Measurements from ENCODE around the gene BLNK.

BLNK gene

DNA sequence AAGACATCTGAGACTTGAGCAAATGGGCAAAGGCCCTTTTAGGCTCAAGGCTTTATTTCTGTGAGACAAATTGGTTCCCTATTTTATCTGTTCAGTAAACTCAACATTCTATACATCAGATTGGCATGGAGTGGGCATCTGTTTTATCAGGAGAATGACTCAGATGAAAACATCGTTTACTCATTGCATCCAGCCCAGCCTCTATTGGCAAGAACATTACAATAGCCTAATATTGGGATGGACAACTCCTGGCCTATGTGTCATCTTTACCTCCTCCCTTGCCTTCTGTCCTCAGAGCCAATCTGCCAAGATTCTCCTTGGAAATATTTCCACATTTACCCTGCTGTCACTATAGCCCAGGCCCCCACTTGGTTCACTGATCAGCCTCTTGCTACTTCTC, 5.5 kb upstream of the BLNK start:
- H3K27ac ChIP-seq: no peak overlapping the region
- TF ChIP-seq ZFX (IDR thresholded peaks at IDR 0.05; ENCODE audit: borderline replicate concordance): no peak
- TF ChIP-seq, protein P1, sequence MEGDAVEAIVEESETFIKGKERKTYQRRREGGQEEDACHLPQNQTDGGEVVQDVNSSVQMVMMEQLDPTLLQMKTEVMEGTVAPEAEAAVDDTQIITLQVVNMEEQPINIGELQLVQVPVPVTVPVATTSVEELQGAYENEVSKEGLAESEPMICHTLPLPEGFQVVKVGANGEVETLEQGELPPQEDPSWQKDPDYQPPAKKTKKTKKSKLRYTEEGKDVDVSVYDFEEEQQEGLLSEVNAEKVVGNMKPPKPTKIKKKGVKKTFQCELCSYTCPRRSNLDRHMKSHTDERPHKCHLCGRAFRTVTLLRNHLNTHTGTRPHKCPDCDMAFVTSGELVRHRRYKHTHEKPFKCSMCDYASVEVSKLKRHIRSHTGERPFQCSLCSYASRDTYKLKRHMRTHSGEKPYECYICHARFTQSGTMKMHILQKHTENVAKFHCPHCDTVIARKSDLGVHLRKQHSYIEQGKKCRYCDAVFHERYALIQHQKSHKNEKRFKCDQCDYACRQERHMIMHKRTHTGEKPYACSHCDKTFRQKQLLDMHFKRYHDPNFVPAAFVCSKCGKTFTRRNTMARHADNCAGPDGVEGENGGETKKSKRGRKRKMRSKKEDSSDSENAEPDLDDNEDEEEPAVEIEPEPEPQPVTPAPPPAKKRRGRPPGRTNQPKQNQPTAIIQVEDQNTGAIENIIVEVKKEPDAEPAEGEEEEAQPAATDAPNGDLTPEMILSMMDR (IDR thresholded peaks at IDR 0.05): no peak

DNA sequence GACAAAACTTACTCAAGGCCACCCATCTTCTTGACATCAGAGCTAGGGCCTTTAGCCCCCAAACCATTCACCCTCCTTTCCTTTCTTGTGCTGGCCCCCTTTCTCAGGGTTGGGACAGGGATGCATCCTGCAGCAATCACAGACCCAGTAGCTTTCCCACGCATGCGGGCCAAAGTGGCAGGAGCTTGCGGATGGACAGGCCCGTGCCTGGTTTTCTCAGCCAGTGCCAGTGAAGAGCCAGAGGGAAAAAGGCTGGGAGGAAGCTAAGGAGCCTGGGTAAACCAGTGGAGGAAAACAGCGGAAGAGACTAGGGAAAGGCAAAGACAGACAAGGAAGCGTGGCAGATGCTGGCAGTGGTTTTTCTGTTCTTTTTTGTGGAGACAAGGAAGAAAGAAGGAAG, 5.1 kb upstream of the BLNK start:
- no peak for TF ChIP-seq ZFX (IDR thresholded peaks at IDR 0.05; ENCODE audit: borderline replicate concordance)
- TF ChIP-seq, protein P1 (IDR thresholded peaks at IDR 0.05): no peak
- H3K27ac ChIP-seq: no peak overlapping the region

DNA sequence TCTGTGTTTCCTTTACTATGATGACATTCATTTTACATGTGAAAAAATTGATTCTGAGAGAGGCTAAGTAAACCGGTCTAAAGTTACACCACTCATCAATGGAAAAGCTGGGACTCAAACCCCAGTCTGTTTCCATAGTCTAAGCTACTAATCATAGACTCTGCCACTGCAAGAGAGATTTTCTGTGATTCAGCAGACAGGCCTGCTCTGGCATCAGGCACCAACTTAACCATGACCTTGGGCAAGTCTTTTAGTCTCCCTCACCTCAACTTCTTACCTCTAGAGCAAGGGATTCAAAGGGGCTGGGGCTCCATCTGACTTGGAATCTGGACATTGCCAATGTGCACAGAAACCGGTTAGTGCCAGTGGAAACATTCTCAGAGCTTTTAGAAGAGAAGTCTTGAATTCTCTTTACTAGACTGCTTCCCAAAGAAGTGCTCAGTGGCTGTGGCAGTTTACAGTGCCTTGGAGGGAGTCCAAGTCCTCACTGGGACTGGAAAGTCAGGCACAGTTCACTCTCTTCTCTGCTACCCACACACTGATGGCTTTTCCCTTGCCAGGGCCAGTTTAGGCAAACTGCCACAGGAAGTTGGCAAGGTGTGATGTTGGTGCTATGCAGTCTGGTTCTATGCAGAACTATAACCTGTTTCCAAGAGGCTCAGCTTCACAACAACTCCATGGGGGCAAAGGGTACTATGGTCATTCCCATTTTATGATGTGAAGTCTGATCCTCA, 4.5 kb upstream of the BLNK start:
- TF ChIP-seq, protein P1 (IDR thresholded peaks at IDR 0.05): no peak
- no peak for TF ChIP-seq ZFX (IDR thresholded peaks at IDR 0.05; ENCODE audit: borderline replicate concordance)
- no peak overlapping the region for H3K27ac ChIP-seq

DNA sequence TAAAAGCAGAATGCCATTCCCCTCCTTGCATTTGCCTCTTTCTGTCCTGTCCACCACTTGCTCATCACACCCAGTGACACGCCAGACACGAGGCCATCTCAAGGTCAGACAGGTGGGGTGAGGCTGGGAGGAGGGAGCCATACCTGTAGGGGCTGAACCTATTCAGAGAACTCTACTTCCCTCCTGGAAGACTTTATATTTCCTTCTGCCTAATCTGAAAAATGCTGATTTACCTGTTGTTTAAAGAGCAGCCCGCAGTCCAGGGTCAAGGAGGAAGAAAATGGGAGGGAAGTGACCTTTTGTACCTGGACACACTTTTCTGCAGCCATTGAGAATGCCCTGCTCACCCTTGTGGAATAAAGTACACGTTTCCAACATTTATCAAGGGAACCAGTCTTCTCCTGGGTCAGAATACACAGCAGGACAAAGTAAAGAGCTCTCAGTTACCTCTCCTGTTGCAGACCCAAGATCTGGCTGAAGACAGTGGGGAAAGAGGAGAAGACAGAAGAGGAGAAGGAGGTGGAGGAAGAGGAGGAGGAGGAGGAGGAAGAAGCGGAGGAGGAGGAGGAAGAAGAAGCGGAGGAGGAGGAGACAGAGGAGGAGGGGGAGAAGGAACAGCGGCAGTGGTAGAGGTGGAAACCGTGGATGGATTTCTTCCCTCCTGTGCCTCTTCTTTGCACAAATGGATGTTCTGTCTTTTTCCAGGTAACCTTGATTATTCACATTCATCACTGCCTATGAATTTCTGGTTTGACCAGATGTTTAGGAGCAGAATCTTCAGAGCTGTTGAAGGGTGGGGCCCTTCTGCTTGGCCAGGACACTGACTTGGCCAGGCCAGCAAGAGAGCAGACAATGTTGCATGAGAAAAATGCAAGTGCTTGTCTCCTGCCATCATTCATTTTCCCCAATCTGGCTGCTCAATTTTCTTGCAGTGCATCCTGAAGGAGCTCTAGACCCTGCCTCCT, 1.2 kb upstream of the BLNK start:
- TF ChIP-seq ZFX (IDR thresholded peaks at IDR 0.05; ENCODE audit: borderline replicate concordance): no peak
- TF ChIP-seq, protein P1 (IDR thresholded peaks at IDR 0.05): no peak
- peak overlapping the region; percentile 85 for H3K27ac ChIP-seq

DNA sequence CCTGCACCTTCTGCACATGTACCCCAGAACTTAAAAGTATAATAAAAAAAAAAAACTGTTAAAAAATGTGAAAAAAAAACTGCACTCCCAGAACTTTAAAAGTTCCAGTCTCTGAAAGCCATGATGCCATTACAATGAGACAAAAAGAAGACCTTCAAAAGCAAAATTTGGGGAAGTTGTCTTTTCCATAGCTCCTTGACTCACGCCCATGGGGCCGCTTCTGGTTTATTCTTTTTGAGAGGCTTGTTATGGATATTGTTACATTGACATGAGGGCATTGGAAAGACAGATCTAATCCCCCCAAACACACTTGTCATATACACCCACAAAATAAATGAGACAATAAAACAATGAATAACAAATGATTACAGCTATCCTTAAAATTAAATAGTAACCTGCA, 798 bp downstream of the BLNK start:
- no peak for TF ChIP-seq ZFX (IDR thresholded peaks at IDR 0.05; ENCODE audit: borderline replicate concordance)
- TF ChIP-seq, protein P1 (IDR thresholded peaks at IDR 0.05): no peak
- H3K27ac ChIP-seq: peak overlapping the region; percentile 85

DNA sequence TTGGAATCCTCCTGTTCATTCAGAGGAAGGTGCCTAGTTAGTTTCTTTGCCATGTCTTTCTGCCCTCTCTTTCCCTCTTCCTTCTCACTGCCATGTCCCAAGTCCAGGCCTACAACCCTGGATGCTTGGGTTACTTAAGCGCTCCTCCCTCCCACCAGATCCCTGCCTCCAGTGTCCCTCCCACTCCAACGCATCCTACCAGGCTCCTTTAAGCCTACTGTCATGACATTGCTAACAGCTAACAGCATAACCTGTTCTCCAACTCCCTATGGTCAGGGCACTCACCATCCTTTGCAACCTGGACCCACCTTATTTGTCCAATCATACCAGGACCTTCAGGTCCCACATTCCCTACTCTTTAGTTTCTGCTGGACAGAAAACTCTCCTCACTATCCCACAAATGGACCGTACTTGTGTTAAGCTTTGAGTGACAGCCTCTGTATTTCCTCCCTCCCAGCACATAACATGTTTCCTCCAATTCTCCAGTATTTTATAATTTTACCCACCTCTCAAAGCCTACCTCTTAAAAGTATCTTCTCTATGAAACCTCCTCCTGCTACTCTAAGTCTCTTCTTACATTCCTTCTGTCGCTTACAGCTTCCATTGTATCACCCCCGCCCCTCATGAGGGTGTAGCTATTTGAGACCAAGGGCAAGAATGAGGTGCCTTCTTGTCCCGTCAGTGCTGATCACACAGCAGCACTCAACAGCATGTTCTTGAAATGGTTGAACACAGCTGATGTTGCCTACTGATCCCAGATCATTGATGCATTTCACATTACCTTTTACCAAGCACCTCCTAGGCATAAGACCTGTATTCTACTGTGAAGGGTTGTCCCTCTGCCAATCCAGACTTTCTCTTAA, 1.7 kb downstream of the BLNK start:
- TF ChIP-seq, protein P1 (IDR thresholded peaks at IDR 0.05): no peak
- TF ChIP-seq ZFX (IDR thresholded peaks at IDR 0.05; ENCODE audit: borderline replicate concordance): no peak
- no peak overlapping the region for H3K27ac ChIP-seq

Measured in 22Rv1 (cell line).